SKM-1 (cell line): ENCODE results near the gene TGFB3.

ENCODE experiments used
- DNase-seq: peaks from one replicate; lab custom pipeline; 2025; ENCODE audit not compliant: unreplicated experiment; lab: John Stamatoyannopoulos, UW

Gene TGFB3

DNA sequence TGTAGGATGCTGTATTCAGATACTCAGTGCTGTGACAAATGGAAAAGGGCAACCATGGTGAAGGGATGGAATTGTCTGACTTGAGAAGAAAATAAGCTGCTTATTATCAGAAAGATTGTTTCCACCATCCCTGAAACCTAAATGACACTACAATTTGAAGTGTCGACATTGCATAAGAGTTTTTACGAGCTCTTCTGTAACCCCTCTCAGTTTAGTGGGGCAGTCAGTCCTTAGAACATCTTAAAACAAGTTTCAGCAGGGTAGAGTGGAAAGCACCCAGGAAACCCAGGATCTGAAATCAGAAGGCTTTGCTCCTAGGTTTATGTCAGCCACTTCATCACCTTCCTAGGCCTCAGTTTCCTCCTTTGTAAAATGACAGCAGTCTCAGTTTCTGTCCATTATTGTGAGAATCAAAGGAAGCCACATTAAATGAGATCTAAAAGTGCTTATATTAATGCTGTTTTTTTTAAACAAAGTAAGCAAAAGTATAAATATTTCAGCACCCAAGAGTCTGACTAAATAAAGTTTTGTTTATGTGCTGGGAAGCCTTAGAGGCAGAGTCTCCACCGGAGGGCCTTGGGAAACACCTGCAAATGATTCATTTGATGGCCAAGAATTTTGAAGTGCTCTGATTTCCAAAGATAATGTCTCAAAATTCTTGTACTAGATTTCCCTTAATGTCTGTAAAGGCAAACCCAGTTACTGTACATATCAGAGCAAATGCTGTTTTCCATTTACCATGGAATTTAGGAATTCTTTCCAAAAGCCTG is 5.6 kb upstream of the TGFB3 start:
- no peak for DNase-seq

GRCh38 chr14:75986439-75986765 is 4.6 kb upstream of the TGFB3 start:
- no peak for DNase-seq

GRCh38 chr14:75985618-75986438 is 4.0 kb upstream of the TGFB3 start, which contains the start of gene IFT43:
Gene IFT43, plus strand, starts transcription at chr14:75985763. Its CDS starts 24 bp downstream, at chr14:75985787.
- peak; percentile 4 for DNase-seq

DNA sequence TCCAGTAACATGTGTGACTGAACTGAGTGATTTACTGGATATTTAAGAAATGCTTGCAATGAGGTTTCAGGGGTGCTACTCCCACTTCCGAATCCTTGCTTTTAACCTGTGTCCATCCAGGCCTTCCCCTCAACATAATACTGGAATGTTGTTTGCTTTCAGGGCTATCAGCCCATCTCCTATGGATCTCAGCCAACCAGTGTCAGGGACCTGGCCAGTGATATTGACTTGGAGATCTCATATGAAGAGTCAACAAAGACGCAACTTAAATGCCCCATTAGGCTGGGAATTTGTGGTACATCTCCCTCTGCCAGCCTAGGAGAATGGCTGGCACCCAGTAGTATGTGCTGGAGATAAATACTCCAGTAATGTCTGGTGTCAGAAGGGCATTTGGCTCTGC is 2.9 kb upstream of the TGFB3 start:
- no peak for DNase-seq

DNA sequence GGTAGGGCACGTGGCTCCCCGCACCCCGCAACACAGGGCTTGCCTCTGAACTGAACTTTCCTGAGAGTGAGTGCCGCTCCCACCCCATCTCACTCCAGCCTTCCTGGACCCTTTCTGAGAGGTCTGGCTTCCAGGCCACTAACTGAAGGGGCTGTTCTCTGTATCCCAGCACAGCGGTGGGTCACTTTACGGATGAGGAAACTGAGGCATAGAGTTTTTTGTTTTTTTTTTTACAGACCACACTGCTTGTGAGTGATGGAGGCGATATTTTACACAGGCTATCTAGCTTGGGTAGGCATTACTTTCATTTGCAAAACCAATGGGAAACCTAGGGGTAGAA is 1.2 kb upstream of the TGFB3 start:
- no peak for DNase-seq

- DNase-seq, result peak; percentile 32
Observed at GRCh38 chr14:75982266-75983018, 647 bp upstream of the TGFB3 start.

- DNase-seq, result no peak
Observed at GRCh38 chr14:75980856-75981255, 939 bp downstream of the TGFB3 start.

DNA sequence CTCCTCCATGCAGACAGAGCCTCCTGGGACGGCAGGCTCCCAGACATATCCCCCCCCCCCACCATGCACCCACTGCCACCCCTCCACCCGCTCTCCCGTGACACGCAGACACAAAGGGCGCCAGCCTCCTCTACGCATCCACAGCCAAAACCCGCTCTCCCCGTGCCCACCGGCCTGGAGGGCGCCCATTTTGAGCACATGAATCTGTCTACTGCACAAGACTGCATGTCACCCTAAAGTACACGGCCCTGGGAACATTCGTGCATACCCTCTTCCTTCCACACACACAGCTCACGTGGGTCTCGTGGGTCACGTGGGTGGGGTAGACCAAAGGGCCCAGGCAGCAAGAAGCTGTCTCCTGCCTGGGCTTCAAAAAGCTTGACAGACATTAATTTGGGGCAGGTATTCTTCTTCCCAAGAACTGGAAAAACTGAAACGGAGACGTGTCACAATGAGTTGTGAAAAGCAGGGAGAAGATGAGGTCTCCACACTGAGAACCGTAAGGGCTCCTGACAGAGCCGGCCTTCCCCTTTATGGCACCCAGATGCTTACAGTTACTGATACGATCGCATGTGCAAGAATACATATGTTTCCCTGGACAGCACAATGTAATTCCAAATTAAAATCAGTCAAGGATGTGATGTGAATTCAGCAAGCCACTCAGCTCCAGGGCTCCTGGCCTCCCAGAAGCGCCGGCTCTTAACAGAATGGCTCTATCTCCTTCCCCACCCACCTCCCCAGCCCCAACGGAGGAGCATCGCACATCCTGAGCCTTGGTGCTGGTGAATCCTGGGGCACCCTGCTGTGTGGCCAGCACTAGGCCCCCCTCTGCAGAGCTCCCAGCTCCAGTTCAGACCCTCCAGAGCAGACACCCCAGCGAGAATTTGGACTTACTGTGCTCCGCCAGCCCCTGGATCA is 1.9 kb downstream of the TGFB3 start:
- DNase-seq, result no peak

GRCh38 chr14:75979071-75979571 is 2.7 kb downstream of the TGFB3 start:
- DNase-seq, result no peak

DNA sequence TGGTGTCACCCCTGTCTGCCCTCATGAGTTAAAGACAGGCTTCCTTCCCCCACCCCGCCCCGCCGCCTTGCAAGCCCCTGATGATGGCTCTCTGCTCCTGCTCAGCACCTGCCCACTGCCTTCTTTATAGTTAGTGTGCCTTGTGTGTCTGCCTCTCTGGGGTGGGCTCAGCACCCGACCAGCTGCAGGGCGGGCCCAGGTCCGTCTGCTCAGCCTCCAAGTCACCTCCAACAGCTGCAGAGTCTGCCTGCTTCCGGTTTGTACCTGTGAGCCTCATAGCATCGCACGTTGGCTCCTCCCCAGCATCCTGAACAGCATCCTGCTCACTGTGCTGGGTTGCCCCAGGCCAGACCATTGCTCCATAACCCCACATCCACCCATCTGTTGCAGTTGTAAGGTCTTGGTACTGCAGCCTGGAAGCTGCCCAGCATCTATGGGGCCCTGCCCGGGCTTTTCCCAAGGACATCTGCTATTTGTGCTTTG is 3.5 kb downstream of the TGFB3 start:
- no peak for DNase-seq

DNA sequence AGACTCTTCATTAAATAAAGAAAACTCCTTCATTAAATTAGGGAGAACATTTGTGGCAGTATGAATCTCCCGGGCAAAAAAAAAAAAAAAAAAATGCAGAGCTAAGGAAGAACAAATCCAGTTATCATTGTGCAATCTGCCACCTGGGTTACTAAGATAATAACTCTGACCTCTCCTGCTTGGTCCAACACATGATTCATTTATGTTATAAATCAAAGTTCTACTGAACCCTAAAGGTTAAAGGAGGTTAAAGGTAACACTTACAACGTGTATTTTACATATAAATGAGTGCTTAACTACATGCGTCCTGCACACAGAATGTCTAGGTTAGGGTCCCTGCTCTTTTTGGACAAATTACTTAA is 4.2 kb downstream of the TGFB3 start:
- DNase-seq, result no peak

DNA sequence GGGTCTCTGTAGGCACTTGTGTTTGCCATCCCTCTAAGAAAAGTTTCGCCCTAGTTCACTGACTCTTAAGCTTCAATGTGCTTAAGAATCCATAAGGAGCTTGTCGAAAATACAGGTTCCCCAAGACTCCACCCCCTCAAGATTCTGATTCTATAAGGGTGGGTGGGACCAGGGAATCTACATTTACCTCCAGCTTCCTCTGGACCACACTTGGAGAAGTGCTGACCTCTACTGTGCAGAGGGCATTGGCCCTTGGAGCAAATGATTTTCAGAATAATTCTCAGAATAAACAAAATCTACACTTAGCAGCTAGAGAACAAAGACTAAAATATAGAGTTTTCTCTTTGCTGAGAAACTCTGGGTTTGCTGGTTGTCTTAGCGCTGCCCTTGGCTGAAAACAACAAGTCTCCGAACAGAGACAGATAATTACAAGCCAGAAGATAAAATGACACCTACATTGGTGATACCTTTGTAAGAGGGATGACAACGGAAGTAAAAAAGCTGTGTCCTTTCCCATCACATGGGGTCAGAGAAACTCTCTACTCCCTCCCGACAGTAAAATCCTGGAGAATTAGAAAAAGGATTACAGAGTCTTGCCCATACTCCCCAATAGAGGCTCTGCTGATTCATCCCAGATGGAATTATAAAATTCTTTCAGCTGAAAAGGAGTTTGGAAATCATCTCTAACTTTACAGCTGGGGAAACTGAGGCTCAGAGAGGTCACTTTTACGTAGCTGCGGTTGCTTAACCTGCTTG is 4.8 kb downstream of the TGFB3 start:
- no peak for DNase-seq

DNA sequence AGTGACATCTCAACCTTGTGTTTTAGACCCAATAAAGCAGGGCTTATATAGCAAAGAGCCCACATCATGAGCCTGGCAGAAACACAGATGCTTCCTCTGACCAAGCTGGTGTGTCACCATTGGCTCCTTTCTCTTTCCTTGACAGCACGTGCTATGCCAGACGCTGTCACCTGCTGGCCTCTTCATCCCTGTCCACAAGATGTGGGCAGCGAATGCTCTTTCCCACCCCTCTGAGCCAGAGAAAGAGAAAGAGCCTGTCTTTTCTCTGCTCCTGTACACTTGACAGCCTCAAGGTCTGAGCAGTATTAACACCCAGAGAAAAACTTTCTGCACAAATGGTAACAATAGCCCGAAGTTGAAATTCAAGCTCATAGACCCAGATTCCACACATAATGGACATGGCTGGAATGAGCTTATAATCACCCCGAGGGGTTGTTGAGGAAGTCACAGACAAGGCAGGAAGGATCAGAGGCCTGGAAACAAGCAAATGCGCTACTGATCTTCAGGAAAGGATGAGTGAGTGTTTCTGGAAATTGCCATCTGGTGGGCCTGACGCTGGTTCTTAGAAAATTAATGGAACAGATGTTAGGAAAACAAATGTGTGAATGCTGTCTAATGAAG is 8.9 kb downstream of the TGFB3 start:
- DNase-seq, result no peak

GRCh38 chr14:75971509-75971908 is 10.3 kb downstream of the TGFB3 start:
- no peak for DNase-seq

DNA sequence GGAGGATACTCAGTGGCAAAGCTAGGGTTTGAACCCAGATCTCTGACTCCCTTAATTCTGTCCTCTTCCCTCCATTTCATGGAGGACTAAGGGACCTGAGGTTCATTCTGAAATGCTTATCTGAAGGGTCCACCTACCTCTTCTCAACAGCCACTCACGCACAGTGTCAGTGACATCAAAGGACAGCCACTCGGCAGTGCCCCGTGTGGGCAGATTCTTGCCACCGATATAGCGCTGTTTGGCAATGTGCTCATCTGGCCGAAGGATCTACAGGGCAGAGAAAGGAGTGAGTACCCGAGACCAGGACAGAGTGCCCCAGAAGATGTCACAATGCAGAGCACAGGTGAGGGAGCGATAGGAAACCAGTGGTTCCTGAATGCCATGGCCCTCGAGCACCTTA is 10.8 kb downstream of the TGFB3 start:
- DNase-seq, result no peak

DNA sequence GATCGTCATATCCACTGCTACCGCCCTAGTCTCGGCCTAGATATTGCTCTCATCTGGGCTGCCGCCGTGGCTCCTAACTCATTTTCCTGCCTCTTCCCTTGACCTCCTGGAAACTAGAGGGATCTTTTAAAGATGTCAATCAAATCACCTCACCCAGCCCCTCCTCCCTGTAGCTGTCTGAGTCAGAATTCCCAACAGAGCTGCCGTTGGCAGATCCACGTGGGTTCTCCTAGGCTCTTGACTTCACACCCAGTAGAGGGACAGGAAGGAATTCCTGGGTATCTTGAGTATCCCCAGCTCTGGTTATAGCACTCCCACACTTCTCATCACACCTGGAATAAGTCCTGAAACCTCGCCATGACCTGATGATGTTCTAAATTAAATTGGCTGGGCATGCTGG is 11.9 kb downstream of the TGFB3 start:
- no peak for DNase-seq

GRCh38 chr14:75969126-75969525 is 12.7 kb downstream of the TGFB3 start:
- no peak for DNase-seq

DNA sequence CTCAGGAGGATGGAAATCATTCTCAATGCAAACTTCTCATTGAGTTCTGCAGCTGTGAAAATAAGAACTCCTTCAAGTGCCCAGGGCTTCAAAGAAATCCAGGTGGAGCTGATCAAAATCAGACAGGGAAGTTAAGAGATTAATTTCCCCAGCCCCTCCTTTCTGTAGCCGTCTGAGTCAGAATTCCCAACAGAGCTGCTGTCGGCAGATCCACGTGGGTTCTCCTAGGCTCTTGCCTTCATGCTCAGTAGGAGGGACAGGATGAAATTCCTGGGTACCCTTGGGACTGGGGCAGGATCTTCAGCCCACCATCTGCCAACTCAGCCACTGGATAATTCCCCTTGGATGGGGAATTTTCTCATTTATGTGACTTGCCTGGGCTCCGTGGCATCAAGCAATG is 13.3 kb downstream of the TGFB3 start:
- DNase-seq, result no peak

- no peak for DNase-seq
Observed at GRCh38 chr14:75967866-75968265, 13.9 kb downstream of the TGFB3 start.
